DND-41 (cell line): ENCODE data around the gene RYR2.

ENCODE experiments used
- ATAC-seq: fragments of 200-7000 bp; cut with Tn5 transposase; 3 replicates; pipeline ENCODE4 v1.9.1; 2021; ENCODE audit warnings: low read depth; ENCODE audit not compliant: insufficient read depth
- DNase-seq: peaks from one replicate; pipeline ENCODE4 v3.0.0-alpha.2; 2020
- H2AFZ ChIP-seq: 2 replicates; pipeline ENCODE4 v1.6.0; 2012; ENCODE audit warnings: low read depth, low read length
- H3K27ac ChIP-seq: 2 replicates; pipeline ENCODE4 v1.5.1; 2012; ENCODE audit warnings: low read length, inconsistent platforms
- H3K27me3 ChIP-seq: fragments of 200-600 bp; sonication (generic); 2 replicates; pipeline ENCODE4 v1.6.0; 2012; ENCODE audit warnings: low read length, mild to moderate bottlenecking, inconsistent platforms; ENCODE audit not compliant: insufficient read depth, poor library complexity
- H3K36me3 ChIP-seq: 2 replicates; pipeline ENCODE4 v1.5.1; 2012; ENCODE audit warnings: low read length, inconsistent platforms; ENCODE audit not compliant: insufficient read depth
- H3K4me1 ChIP-seq: 2 replicates; pipeline ENCODE4 v1.5.1; 2012; ENCODE audit warnings: mild to moderate bottlenecking, low read length; ENCODE audit not compliant: insufficient read depth
- H3K4me2 ChIP-seq: 2 replicates; pipeline ENCODE4 v1.6.0; 2012; ENCODE audit warnings: mild to moderate bottlenecking, moderate library complexity, low read length, inconsistent platforms; ENCODE audit not compliant: insufficient read depth
- H3K4me3 ChIP-seq, 2 experiments: fragments of 200-600 bp in 1 of 2; shearing (Covaris generic) in 1 of 2; 2 replicates each; pipeline ENCODE4 v1.5.1; 2012 to 2016; ENCODE audit warnings: inconsistent platforms in 2 of 2, low read length in 2 of 2, mild to moderate bottlenecking in 2 of 2, low read depth in 1 of 2, moderate library complexity in 1 of 2
- H3K79me2 ChIP-seq: 2 replicates; pipeline ENCODE4 v1.6.0; 2012; ENCODE audit warnings: low read length, inconsistent platforms; ENCODE audit not compliant: insufficient read depth
- H3K9ac ChIP-seq: 2 replicates; pipeline ENCODE4 v1.6.0; 2012; ENCODE audit warnings: low read depth, mild to moderate bottlenecking, inconsistent platforms, low read length, moderate library complexity
- H3K9me3 ChIP-seq: 2 replicates; pipeline ENCODE4 v1.5.1; 2012; ENCODE audit warnings: low read length, moderate library complexity, mild to moderate bottlenecking, inconsistent platforms; ENCODE audit not compliant: insufficient read depth, severe bottlenecking
- H4K20me1 ChIP-seq: 2 replicates; pipeline ENCODE4 v1.6.0; 2012; ENCODE audit warnings: low read length; ENCODE audit not compliant: insufficient read depth
- CTCF ChIP-seq: IDR thresholded peaks from 2 replicates; pipeline ENCODE4 v1.5.1; 2012; ENCODE audit warnings: borderline replicate concordance, low read length, moderate library complexity, mild to moderate bottlenecking; ENCODE audit not compliant: poor library complexity, severe bottlenecking; ENCODE audit errors: extremely low read depth
- EZH2 ChIP-seq: IDR thresholded peaks from 3 replicates; pipeline ENCODE4 v1.6.1; 2012; ENCODE audit warnings: borderline replicate concordance, low read depth, mild to moderate bottlenecking, moderate library complexity, low read length, inconsistent platforms; ENCODE audit not compliant: severe bottlenecking

RYR2 gene

GRCh38 chr1:237416924-237417655 lies 375.1 kb downstream of the RYR2 start:
- no peak for TF ChIP-seq CTCF
- no peak for TF ChIP-seq EZH2
- Histone ChIP-seq H3K4me2 (no peak overlapping the region), H3K79me2 (no peaks in the 10 kb centered on the region), H3K9ac (no peak overlapping the region), H3K9me3 (no peaks in the 10 kb centered on the region), H4K20me1 (no peaks in the 10 kb centered on the region), H3K4me1 (no peaks in the 10 kb centered on the region), H3K27ac (no peak overlapping the region), H3K4me3 (no peak overlapping the region), H2AFZ (no peak overlapping the region), H3K36me3 (no peaks in the 10 kb centered on the region), H3K27me3 (no peaks in the 10 kb centered on the region)
- no peak for DNase-seq
- no peak for ATAC-seq

DNA sequence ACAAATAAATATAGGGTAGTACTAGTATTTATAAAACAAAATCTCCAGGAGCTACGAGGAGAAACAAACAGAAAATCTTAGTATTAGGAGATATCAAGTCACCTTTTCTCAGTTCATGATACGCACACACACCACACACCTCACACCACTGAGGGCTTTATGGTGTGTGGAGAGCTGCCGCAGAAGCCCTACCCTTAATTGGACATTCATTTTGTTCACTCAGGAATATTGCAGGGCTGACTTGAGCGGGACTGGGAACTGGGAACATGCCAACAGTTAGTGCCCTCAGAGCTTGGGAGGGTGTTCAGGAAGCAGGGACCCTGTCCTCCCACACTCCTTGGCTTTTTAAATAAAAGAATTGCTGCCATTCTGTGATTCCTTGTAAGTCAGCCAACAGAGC lies 386.8 kb downstream of the RYR2 start:
- ATAC-seq = no peak
- Histone ChIP-seq H4K20me1 (no peaks in the 10 kb centered on the region), H3K4me2 (no peak overlapping the region), H3K4me3 (no peak overlapping the region), H2AFZ (no peak overlapping the region), H3K79me2 (no peaks in the 10 kb centered on the region), H3K4me1 (no peaks in the 10 kb centered on the region), H3K36me3 (no peaks in the 10 kb centered on the region), H3K27ac (no peak overlapping the region), H3K9ac (no peak overlapping the region), H3K27me3 (no peaks in the 10 kb centered on the region), H3K9me3 (no peaks in the 10 kb centered on the region)
- TF ChIP-seq CTCF (no peak), EZH2 (no peak)
- DNase-seq = no peak

- Histone ChIP-seq H3K27ac (no peak overlapping the region), H3K36me3 (no peaks in the 10 kb centered on the region), H3K27me3 (no peaks in the 10 kb centered on the region), H3K4me3 (no peak overlapping the region), H4K20me1 (no peaks in the 10 kb centered on the region), H3K79me2 (no peaks in the 10 kb centered on the region), H3K4me2 (no peak overlapping the region), H3K4me1 (no peaks in the 10 kb centered on the region), H3K9me3 (no peaks in the 10 kb centered on the region), H2AFZ (no peak overlapping the region), H3K9ac (no peak overlapping the region)
- DNase-seq = no peak
- TF ChIP-seq EZH2 (no peak), CTCF (no peak)
- ATAC-seq = no peak
These were observed 387.3 kb downstream of the RYR2 start for GRCh38 chr1:237429252-237429651.

- H2AFZ ChIP-seq = no peak overlapping the region
- no peaks in the 10 kb centered on the region for H3K79me2 ChIP-seq
- no peaks in the 10 kb centered on the region for H3K4me1 ChIP-seq
- no peak for ATAC-seq
- no peaks in the 10 kb centered on the region for H3K27me3 ChIP-seq
- H4K20me1 ChIP-seq = no peaks in the 10 kb centered on the region
- H3K9me3 ChIP-seq = no peaks in the 10 kb centered on the region
- no peak overlapping the region for H3K27ac ChIP-seq
- no peak overlapping the region for H3K9ac ChIP-seq
- DNase-seq = no peak
- H3K4me3 ChIP-seq = no peak overlapping the region
- H3K4me2 ChIP-seq = no peak overlapping the region
- no peak for TF ChIP-seq EZH2
- no peak for TF ChIP-seq CTCF
- H3K36me3 ChIP-seq = no peaks in the 10 kb centered on the region
These were observed 389.5 kb downstream of the RYR2 start for GRCh38 chr1:237431448-237431847.
